T-helper 17 cell (primary cell): ENCODE results near the gene MDH1B. TPM values are rescaled to one million over a fixed set of nuclear protein-coding genes. Genes with fewer than 3 reads are reported as not detected.
"Not testable (repeated sequence)": the region's sequence is repeated elsewhere in the genome, so short reads cannot be mapped to it uniquely, and the experiment has no call there.

ENCODE experiments used
- ATAC-seq: fragments of 150-1000 bp; cut with Tn5 transposase; 2 replicates; pipeline ENCODE4 v1.10.0; 2021; ENCODE audit warnings: mild to moderate bottlenecking, moderate library complexity
- DNase-seq, 3 donors: peaks; one replicate each; pipeline versions ENCODE4 v3.0.0 to v3.0.0-alpha.2; 2020 to 2021
- H3K9me3 ChIP-seq: one replicate; pipeline ENCODE4 v1.7.0; 2013; ENCODE audit warnings: low read length, mild to moderate bottlenecking; ENCODE audit not compliant: control insufficient read depth, poor library complexity, severe bottlenecking
- H3K27ac Mint-ChIP-seq: one replicate; pipeline ENCODE4 v1.8.0; 2022; ENCODE audit warnings: mild to moderate bottlenecking, moderate library complexity, mixed read lengths
- H3K27me3 Mint-ChIP-seq: one replicate; pipeline ENCODE4 v1.8.0; 2022; ENCODE audit warnings: mixed read lengths
- H3K36me3 Mint-ChIP-seq: one replicate; pipeline ENCODE4 v1.8.0; 2022; ENCODE audit warnings: low read depth, mixed read lengths
- H3K4me1 Mint-ChIP-seq: one replicate; pipeline ENCODE4 v1.8.0; 2022; ENCODE audit warnings: mild to moderate bottlenecking, mixed read lengths
- H3K4me3 Mint-ChIP-seq: one replicate; pipeline ENCODE4 v1.8.0; 2022; ENCODE audit warnings: mild to moderate bottlenecking, moderate library complexity, mixed read lengths
- total RNA-seq, 4 donors: library from RNA in 2 of 4; stranded (reverse) in 2 of 4; gene quantifications; one replicate each; pipeline ENCODE4 v1.2.3 and lab custom pipeline; 2022 to 2026

The MDH1B gene
- total RNA-seq (not detected), total RNA-seq (lab: John Stamatoyannopoulos, UW) (0 to 0.12 reads per million in 2 donors)

DNA sequence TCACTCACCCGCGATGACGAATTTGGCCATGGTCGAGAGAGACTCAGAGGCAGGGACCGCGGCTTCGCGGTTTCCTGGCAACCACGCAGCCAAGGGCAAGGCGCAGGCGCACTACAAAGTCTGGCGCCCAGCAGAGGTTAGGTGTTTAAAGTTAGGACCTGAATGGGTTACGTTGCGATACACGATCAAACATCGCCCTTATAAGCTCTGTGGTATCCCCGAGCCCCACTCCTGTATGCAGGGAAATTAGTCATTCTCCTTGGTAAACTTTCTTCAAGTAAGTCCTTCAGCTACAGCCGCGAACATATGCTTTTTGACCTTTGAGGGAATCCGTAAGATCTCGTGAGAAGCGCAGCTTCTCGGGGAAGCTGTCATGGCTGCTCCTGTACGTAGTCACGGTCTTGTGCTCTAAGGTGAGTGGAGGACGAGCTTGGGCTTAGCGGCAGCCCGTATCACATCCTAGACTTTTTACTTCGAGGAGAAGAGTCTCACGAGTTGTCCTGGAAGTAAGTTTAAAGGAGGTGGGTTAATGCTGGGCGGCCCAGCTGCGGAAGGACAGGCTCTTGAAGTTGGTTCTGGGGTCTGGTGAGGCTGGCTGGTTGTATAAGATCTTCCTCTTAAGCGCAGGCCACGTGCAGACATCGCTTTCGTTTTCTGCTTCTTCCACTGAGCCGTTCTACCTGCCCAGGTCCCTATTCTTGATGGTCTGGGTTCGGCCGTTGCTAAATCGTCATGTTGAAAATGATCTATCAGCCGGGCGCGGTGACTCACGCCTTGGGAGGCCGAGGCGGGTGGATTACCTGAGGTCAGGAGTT lies at the start of gene MDH1B, which contains the start of gene FASTKD2:
TSS of gene MDH1B (minus strand) at position 87 of the 815 bp plus-strand sequence. CDS start at position 30, 57 bp downstream.
TSS of gene FASTKD2 (plus strand) at position 365 of the 815 bp plus-strand sequence. CDS start 1,088 bp downstream, outside the sequence.
- Mint-ChIP-seq H3K4me3 (peak within 1 kb of the TSS; percentile 96), H3K4me1 (peaks cover 23% of the 10 kb centered on the region), H3K27ac (no peak within 1 kb of the TSS), H3K36me3 (peaks cover 6% of the 10 kb centered on the region), H3K27me3 (no peaks in the 10 kb centered on the region)
- DNase-seq (peak; percentile 63 to 76 (median 67)), ATAC-seq (peak; percentile 91)
- H3K9me3 ChIP-seq, result no peaks in the 10 kb centered on the region

DNA sequence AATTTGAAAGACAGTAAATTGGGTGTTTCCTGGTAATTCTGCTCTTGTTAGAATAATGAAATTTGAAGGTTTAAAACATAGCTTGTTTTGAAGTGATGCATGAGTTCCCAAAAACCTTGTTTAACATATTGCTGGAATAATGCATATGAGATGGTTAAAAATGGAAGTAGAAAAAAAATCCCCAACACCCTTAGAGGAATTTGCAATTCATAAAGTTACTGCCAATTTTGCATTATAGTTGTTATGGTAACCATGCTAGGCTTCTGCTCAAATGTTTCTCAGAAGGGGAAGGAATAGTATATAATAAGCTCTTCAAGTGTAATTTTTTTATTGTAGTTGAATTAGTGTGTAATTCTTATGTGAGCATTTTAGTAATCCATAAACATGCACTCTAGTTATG lies 49.4 kb upstream of the MDH1B start:
- no peak for DNase-seq
- ATAC-seq, result no peak
- Mint-ChIP-seq H3K36me3 (no peaks in the 10 kb centered on the region), H3K27ac (no peak overlapping the region), H3K27me3 (no peaks in the 10 kb centered on the region), H3K4me3 (no peak overlapping the region), H3K4me1 (peaks cover 2% of the 10 kb centered on the region)
- no peaks in the 10 kb centered on the region for H3K9me3 ChIP-seq

- not testable (repeated sequence) for H3K27ac Mint-ChIP-seq, H3K27me3 Mint-ChIP-seq, H3K4me3 Mint-ChIP-seq, H3K36me3 Mint-ChIP-seq, DNase-seq, H3K4me1 Mint-ChIP-seq, ATAC-seq, H3K9me3 ChIP-seq
Measured at GRCh38 chr2:206812471-206812870, 47.3 kb upstream of the MDH1B start.

- H3K4me3 Mint-ChIP-seq, H3K9me3 ChIP-seq, H3K27ac Mint-ChIP-seq, H3K36me3 Mint-ChIP-seq, DNase-seq, H3K27me3 Mint-ChIP-seq, ATAC-seq, H3K4me1 Mint-ChIP-seq: not testable (repeated sequence)
Measured at GRCh38 chr2:206807624-206808023, 42.5 kb upstream of the MDH1B start.

GRCh38 chr2:206805887-206806607 lies 40.9 kb upstream of the MDH1B start:
- H3K9me3 ChIP-seq, result no peaks in the 10 kb centered on the region
- Mint-ChIP-seq H3K27ac (no peak overlapping the region), H3K27me3 (no peaks in the 10 kb centered on the region), H3K4me1 (peaks cover 8% of the 10 kb centered on the region), H3K4me3 (no peak overlapping the region), H3K36me3 (peaks cover 3% of the 10 kb centered on the region)
- ATAC-seq (no peak), DNase-seq (no peak)

DNA sequence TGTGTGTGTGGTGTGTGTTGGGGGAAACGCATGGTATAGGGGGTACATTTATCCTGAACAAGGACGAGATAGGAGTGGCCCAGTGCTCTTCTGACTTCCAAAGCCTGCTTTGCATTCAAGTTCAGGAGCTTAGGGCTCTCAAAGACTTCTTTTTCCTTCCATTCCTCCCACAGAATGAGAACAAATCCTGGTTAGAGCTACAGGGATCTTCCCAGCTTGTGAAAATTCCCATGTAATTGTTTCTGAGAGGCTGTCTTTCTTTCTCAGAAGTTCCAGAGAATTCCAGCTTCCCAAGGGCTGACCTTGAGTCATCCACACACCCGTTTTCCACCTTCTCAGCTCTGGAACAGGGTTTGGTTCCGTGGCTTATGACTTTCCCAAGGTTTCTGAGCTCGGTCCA lies 39.2 kb upstream of the MDH1B start:
- Mint-ChIP-seq H3K27me3 (no peaks in the 10 kb centered on the region), H3K27ac (peak overlapping the region; percentile 68), H3K36me3 (peaks cover 3% of the 10 kb centered on the region), H3K4me1 (peaks cover 14% of the 10 kb centered on the region), H3K4me3 (no peak overlapping the region)
- no peaks in the 10 kb centered on the region for H3K9me3 ChIP-seq
- DNase-seq (no peak), ATAC-seq (no peak)

DNA sequence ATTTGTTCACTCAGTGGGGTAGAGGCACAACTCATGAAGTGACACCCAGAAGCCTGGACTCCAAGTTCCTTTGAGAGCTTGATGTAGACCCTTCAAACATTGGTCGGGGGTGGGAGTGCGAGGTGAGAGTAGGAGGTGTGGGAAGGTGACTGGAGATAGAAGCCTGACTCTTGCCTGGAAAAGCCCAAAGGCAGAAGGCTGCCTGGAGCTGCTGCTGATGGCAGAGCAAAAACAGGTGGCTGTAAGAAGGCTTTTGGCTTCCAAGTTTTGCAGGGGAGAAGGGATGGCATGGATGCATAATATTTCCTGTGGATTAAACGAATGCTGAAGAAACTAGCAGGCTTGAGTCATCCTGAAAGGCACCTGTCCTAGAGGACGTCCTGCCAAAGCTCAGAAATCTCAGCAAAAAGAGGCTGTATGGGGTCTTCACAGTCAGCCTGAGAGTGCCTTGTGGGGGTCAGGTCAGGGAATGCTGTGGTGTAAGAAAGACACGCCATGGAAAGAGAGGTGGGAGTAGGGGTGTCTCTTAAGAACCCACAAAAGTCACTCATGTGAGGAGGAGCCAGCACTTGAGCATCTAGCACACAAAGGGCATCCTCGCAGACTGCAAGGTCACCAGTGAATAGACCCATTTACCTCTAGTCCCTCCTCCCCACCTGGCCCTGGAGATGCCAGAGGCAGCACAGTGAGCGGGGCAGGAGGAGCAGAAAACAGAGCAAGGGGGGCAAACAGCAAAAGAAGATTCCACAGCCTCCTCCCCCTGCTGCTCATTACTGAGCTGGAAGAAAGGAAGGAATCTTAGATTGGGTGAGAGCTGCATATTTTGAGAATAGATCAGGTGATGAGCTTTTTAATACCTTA lies 37.8 kb upstream of the MDH1B start:
- no peaks in the 10 kb centered on the region for H3K27me3 Mint-ChIP-seq
- ATAC-seq (no peak), DNase-seq (no peak)
- no peak overlapping the region for H3K27ac Mint-ChIP-seq
- no peaks in the 10 kb centered on the region for H3K9me3 ChIP-seq
- H3K4me3 Mint-ChIP-seq, result no peak overlapping the region
- peaks cover 11% of the 10 kb centered on the region for H3K4me1 Mint-ChIP-seq
- H3K36me3 Mint-ChIP-seq, result no peaks in the 10 kb centered on the region

DNA sequence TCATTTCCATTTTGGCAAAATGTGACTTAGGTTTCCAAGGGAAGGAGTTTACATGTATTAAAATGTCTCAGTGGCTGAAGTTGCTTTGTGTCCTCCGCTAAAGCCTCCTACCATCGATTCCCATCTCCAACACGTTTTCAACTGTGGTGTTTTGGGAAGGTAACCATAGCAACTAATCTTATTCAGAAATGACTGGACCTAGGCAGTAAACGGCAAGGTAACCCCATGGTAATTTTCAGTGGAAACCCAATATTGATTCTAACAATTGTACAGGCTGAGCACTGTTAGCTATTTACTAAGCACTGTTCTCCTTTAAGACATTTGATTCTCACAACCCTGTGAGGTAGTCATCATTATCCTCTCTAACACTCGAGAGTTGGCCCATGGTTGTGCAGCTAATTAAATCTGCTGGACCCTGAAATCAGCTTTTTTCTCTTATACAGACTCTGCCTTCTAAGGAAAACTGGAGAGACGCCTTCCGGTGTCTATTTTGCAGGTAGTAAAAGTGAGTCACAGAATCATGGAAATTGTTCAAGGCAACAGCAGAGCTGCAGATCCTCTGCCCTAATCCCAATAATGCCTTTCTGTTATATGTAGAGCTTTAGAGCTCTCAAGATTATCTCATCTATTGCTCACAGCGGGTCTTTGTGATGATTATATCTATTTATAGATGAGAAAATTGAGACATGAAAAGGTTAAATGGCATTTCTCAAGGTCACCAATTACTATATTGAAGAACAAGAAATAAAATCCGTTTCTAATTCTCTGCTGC lies 36.5 kb upstream of the MDH1B start:
- no peak for DNase-seq
- Mint-ChIP-seq H3K27me3 (no peaks in the 10 kb centered on the region), H3K4me1 (peaks cover 11% of the 10 kb centered on the region), H3K36me3 (no peaks in the 10 kb centered on the region), H3K27ac (no peak overlapping the region), H3K4me3 (no peak overlapping the region)
- H3K9me3 ChIP-seq, result no peaks in the 10 kb centered on the region
- ATAC-seq, result no peak

- peak; percentile 60 for ATAC-seq
- no peaks in the 10 kb centered on the region for H3K9me3 ChIP-seq
- peak in 1 of 3 donors; percentile 17 for DNase-seq
- H3K27ac Mint-ChIP-seq, result no peak overlapping the region
- peak overlapping the region; percentile 62 for H3K4me3 Mint-ChIP-seq
- H3K36me3 Mint-ChIP-seq, result no peaks in the 10 kb centered on the region
- H3K4me1 Mint-ChIP-seq, result peaks cover 11% of the 10 kb centered on the region
- no peaks in the 10 kb centered on the region for H3K27me3 Mint-ChIP-seq
Measured at GRCh38 chr2:206800506-206801417, 35.6 kb upstream of the MDH1B start.

- ATAC-seq (no peak), DNase-seq (no peak)
- no peaks in the 10 kb centered on the region for H3K9me3 ChIP-seq
- Mint-ChIP-seq H3K4me1 (peaks cover 11% of the 10 kb centered on the region), H3K4me3 (no peak overlapping the region), H3K27me3 (no peaks in the 10 kb centered on the region), H3K36me3 (no peaks in the 10 kb centered on the region), H3K27ac (no peak overlapping the region)
Measured at GRCh38 chr2:206799083-206799482, 34.0 kb upstream of the MDH1B start.

GRCh38 chr2:206798000-206798399 lies 32.9 kb upstream of the MDH1B start:
- H3K4me1 Mint-ChIP-seq, result peaks cover 9% of the 10 kb centered on the region
- H3K36me3 Mint-ChIP-seq, result no peaks in the 10 kb centered on the region
- peak overlapping the region; percentile 41 for H3K27ac Mint-ChIP-seq
- ATAC-seq, result no peak
- peak overlapping the region; percentile 53 for H3K4me3 Mint-ChIP-seq
- DNase-seq, result no peak
- H3K9me3 ChIP-seq, result no peaks in the 10 kb centered on the region
- no peaks in the 10 kb centered on the region for H3K27me3 Mint-ChIP-seq
